ENCODE results near the gene OR7G1.

OR7G1 gene

GRCh38 chr19:9115307-9115813, at the start of gene OR7G1:
OR7G1 (minus strand) TSS chr19:9115763; CDS start chr19:9115763, 0 bp downstream.
- DNase-seq = no peak

GRCh38 chr19:9165261-9165660, 49.7 kb upstream of the OR7G1 start:
- DNase-seq = no peak

DNA sequence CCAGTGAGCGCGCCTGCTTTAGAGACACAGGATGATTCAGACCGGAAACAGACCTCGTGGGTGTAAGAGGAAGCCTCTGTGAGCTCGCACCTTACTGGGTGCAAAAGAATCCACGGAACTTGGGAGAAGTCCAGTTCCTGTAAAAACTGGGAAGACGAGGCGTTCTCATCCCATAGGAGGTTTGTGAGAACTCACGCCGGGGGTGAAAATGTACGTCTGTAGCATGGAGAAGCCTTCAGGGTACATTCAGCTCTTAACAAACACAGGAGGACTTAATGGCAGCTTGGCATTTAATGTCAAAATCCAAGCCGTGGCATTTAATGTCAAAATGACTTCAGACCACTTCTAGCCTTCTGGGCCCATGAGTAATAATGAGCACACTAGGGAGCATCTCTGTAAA, 45.9 kb upstream of the OR7G1 start:
- DNase-seq = no peak

DNA sequence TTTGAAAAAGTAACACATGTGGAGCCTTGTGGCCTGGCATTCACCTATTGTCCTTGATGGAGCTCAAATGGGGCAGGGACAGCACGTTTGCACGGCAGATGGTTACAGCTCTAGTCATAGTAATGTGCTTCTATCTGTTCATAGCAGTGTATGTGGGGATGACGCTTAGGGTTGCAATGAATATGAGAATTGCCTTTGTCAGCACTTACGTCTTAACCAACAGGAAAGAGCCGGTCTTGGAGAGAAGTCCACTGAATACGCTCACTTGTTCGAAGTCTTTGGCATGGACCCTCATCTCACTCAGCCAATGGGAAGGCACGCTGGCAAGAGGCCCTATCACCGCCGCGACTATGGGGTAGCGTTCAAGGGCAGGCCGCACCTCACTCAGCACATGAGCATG, 44.3 kb upstream of the OR7G1 start:
- DNase-seq = no peak

- DNase-seq = no peak
Measured at GRCh38 chr19:9156304-9156703, 40.7 kb upstream of the OR7G1 start.

DNA sequence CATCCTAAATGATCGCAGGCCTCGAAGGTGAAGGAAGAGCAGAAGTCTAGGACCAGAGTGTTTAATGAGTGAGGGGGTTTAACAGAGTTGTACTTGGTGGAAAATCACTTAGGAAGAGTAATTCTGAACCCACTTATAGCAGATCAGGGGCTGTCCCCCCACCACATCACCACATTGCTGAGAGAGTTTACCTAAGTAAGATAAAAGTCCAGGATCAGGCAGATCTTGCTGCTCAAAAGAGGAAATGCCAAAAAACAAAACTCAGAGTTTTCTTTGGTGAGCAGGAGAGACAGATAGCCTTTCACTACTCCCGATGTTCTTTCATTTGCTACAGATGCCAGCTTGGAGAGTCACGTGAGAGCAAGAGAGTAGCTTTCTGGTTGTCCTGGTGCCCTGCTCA, 40.0 kb upstream of the OR7G1 start:
- DNase-seq = no peak

DNA sequence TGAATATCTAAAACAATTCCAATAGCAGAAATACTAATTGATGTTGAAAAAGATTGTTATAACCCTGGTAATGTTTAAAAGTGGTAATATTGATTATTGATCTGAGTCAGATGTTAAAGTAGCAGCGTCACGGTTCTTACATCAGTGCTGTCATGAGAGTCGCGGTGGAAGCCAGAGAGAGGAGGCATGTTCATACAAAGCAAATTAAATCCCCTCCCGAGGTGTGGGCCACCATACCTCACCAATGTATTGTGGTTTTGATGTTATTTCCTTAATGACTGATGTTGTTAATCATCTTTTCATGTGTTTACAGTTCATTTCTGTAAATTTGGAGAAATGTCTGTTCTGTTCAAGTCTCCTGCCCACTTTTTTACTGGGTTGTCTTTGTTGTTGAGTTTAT, 35.8 kb upstream of the OR7G1 start:
- DNase-seq = no peak

DNA sequence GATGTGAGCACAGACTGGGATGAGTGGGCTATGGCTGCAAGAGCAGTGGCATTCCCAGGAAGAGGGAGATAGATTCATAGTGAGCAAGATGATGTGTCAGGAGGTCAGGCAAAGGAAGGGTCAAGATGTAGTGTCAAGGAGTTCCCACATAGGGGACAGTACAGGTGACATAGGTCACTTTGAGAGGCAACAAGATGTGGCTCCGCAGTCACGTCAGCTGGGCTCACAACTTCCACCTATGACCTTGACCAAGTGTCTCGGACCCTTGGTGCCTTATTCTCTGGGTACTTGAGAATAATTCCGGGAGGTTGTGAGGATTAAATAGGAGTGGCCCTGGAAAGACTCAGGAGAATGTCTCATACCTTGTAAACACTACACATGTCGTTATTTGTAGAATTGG, 35.1 kb upstream of the OR7G1 start:
- DNase-seq = no peak

GRCh38 chr19:9149997-9150396, 34.4 kb upstream of the OR7G1 start:
- no peak for DNase-seq

- no peak for DNase-seq
Measured at GRCh38 chr19:9148697-9149096, 33.1 kb upstream of the OR7G1 start.

DNA sequence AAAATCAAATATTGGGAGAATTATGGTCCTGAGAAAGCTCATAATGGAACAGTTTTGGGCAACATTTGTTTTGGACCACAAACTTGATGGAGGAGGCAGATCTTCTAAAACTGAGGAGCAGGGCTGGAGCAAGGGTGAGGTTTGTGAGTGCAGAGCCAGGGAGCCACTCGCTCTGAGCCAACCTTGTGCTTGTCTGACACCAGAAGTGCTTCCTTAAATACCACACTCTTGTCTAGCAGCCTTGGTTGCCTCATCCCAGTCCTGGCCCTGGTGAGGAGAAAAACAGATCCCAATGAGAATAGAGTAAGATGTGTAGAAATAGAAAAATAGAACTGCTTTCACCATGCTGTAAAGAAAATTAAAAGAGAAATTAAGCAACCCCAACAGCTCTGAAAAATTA, 31.3 kb upstream of the OR7G1 start:
- DNase-seq = no peak

DNA sequence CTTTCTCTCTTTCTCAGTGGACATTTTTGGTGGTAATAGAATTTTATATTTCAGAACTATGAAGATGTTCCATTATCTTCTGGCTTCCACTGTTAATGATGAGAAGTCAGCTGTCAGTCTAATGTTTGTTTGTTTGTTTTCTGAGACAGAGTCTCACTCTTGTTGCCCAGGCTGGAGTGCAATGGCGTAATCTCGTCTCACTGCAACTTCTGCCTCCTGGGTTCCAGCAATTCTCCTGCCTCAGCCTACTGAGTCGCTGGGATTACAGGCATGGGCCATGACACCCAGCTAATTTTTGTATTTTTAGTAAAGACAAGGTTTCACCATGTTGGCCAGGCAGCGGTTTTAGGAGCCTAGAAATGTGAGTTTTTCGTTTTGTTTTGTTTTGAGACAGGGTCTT, 29.4 kb upstream of the OR7G1 start:
- DNase-seq = no peak

DNA sequence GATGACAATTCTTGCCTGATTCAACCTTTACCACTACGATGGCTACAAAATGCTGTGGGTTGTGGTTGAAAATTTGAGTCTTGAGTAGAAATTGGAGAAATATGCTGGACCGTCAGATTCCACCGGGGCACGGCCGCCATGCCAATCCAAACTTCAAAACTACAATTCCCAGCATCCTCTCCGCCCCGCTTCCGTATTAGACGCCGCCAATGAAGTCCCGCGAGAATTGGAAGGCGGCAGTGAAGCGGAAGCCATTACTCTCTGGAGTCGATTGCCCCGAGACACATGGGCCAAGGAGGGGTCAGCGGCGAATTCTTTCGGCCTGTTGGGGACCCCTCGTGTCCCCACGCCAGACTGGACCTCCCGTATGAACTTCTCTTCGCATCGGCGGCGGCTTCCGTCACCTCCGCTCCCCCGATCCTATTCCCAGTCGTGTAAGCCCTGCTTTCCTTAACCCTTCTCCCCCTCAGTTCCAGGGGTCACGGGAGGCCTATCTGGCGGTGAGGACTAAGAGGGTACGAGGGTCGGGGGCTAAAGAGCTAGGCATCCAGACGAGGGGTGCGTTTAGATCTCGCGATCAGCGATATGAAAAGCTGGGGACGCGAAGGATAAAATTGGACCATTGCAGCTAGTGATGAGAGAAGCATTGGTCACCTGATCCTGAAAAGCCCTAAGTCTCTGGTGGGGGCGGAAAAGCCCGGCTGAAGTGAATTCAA, 24.8 kb upstream of the OR7G1 start, which contains the start of gene ZNF317:
TSS of gene ZNF317 (plus strand) at position 239 of the 716 bp plus-strand sequence. CDS start 15,620 bp downstream, outside the sequence.
- peak; percentile 99 for DNase-seq

DNA sequence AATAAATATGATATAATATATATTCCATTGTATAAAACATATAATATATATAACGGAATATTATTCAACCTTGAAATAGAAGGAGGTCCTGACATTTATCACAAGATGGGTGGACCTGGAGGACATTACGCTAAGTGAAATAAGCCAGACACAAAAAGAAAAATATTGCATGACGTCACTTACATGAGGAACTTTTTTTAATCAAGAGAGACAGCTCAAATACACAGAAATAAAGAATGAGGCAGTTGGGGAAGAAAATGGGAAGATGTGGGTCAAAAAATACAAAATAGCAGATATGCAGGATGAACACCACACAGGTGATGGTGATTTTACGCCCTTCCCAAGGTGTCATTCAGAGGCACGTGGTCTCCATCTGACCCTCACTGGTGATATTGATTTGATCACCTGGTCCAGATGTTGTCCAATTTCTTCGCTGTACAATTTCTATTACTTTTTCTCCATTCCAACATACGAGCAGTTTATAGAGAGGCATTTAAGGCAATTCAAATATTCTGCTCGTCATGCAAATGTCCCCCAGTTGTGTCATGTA, 24.1 kb upstream of the OR7G1 start:
- no peak for DNase-seq

DNA sequence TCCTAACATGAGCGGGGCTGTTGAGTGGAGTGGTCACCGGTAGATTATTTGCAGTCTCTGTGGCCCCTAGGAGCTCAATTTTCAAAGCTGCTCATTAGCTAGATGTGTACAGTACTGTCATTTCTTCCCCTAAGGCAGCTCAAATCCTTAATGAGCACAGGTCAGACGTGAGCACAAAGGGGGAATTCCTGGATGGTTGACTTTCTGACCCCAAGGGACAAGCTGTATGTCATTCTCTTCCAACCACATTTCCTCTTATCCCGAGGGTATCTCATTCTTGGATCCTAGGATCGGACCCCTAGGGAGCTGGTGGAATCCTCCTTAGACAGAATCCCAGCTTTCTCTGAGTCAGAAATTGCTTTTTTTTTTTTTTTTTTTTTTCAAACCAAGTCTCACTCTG, 16.9 kb upstream of the OR7G1 start:
- no peak for DNase-seq

DNA sequence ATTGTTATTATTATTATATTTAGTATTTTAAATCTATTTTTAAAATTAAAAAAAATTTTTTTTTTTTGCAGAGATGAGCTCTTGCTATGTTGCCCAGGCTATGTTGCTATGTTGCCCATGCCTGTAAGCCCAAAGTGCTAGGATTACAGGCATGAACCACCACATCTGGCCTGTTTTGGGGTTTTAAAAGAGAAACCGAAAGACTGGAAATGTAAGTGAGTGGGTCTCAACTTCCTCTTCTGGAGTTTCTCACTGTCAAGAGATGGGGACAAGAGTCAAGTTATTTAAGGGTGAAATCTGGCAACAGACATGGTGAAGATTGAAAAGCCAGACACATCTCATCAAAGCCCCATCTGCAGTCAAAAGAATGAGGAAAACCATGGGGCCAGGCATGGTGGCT, 15.4 kb upstream of the OR7G1 start:
- DNase-seq = no peak

GRCh38 chr19:9128171-9128570, 12.6 kb upstream of the OR7G1 start:
- no peak for DNase-seq

DNA sequence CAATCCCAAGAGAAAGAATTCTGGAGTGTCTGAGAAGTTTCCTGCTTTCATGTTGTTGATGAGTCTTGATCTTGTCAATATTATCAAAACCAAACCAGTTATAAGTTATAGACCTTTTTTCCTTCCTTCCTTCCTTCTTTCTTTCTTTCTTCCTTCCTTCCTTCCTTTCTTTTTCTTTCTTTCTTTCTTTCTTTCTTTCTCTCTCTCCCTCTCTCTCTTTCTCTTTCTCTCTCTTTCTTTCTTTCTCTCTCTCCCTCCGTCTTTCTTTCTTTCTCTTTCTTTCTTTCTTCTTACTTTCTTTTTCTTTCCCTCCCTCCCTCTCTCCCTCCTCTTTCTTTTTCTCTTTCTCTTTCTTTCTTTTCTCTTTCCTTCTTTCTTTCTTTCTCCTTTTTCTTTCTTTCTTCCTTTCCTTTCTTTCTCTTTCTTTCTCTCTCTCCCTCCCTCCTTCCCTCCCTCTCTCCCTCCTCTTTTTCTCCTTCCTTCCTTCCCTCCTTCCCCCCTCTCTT, 11.4 kb upstream of the OR7G1 start, which contains the start of gene OR7G3:
TSS of gene OR7G3 (minus strand) at position 51 of the 506 bp plus-strand sequence. CDS start at position 51, 0 bp downstream.
- no peak for DNase-seq

GRCh38 chr19:9116547-9116946, 984 bp upstream of the OR7G1 start:
- no peak for DNase-seq

DNA sequence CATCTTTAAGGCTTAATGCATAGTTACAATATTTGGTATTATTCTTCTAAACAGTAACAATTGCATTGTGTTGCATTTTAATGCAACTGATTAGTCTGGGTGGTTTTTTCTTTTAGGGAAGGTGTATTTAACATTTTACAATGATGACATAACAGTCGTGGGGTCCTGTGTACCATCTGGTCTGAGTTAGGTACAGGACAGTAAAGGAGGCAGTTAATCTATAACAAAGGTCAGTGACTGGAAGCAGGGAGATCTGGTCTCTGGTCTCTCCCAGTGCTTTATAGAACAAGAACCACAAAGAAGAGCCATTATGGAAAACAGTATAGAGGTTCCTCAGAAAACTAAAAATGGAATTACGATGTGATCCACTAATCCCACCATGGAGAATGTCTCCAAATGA, 5.6 kb downstream of the OR7G1 start:
- DNase-seq = no peak

- no peak for DNase-seq
Measured at GRCh38 chr19:9107375-9107774, 8.2 kb downstream of the OR7G1 start, which contains the start of gene OR7G2. OR7G2 (minus strand) TSS chr19:9107475; CDS start chr19:9103243, 4,232 bp downstream.

GRCh38 chr19:9086761-9087160, 28.8 kb downstream of the OR7G1 start, which contains the start of gene OR1M1:
OR1M1 (plus strand) TSS chr19:9087061; CDS start chr19:9093245, 6,184 bp downstream.
- DNase-seq = no peak

DNA sequence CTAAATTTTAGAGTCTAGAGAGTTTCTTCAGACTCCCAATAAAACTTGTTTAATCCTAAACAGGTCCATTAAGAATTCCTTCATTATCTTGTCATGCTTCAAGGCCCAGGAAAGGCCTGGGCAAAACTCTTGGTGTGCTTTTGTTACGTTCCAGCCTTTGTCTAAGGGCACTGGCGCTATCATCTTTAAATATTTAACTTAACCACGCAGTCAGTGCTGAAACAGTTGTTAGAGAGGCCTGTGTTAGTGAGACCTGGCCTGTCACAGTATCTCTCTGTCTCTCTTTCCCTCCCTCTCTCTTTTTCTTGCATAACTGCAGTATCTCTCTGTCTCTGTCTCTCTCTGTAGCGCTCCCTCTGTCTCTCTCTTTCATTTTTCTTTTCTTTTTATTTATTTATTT, 36.9 kb downstream of the OR7G1 start:
- no peak for DNase-seq

- DNase-seq = no peak
Measured at GRCh38 chr19:9076901-9077300, 38.7 kb downstream of the OR7G1 start.

Measured in eye (tissue), 1 donor.